ENCODE measurements around the gene APLP2. TPM values are rescaled to one million over a fixed set of nuclear protein-coding genes. Genes with fewer than 3 reads are reported as not detected.

The APLP2 gene
- total RNA-seq, 1 experiment from 2014 or later = 345 TPM

GRCh38 chr11:130076778-130077481 lies 7.2 kb downstream of the APLP2 start:
- Histone ChIP-seq H3K27ac (ENCODE audit: low read length) (no peak overlapping the region), H3K79me2 (ENCODE audit: low read length) (peaks cover 99% of the 10 kb centered on the region), H3K27me3 (ENCODE audit: low read length) (no peaks in the 10 kb centered on the region), H3K36me3 (ENCODE audit: low read depth, low read length) (no peaks in the 10 kb centered on the region), H2AFZ (ENCODE audit: low read length) (no peak overlapping the region), H3K4me2 (ENCODE audit: low read length) (no peak overlapping the region), H3K9me2 (replicated peaks; ENCODE audit: low read length) (no peaks in the 10 kb centered on the region), H3K9ac (ENCODE audit: low read length) (no peak overlapping the region), H3K9me3 (ENCODE audit: low read length) (no peaks in the 10 kb centered on the region), H3K4me1 (ENCODE audit: insufficient read depth, low read length) (peaks cover 8% of the 10 kb centered on the region; the same call in 1 of the 2 replicates), H4K20me1 (ENCODE audit: low read length) (peaks cover 52% of the 10 kb centered on the region), H3K4me3 (ENCODE audit: low read length) (no peak overlapping the region), H3F3A (ENCODE audit: low read length, unreplicated experiment) (no peaks in the 10 kb centered on the region)
- no peak for DNase-seq
- no peak for ATAC-seq
- intact Hi-C loops (cut with micrococcal nuclease) = no loop called here
- TF ChIP-seq EZH2phosphoT487 (IDR thresholded peaks at IDR 0.05; ENCODE audit: borderline replicate concordance, low read length) = no peak
- POLR2A ChIA-PET (ENCODE audit: unreplicated experiment) = no interaction called here
- CTCF ChIA-PET = interaction anchor here (1.0 kb wide), 1 partner anchor 74 kb away, joined by 8 read pairs; no protein-coding TSS in a partner anchor
- BruUV-seq (replicated peaks) = no TSS peak

- no peak overlapping the region for H3K9ac ChIP-seq (ENCODE audit: low read length)
- no TSS peak for BruUV-seq (replicated peaks)
- no peak overlapping the region for H3K27ac ChIP-seq (ENCODE audit: low read length)
- H3K4me2 ChIP-seq (ENCODE audit: low read length) = no peak overlapping the region
- ChIA-PET CTCF (interaction anchor here (1.0 kb wide), 1 partner anchor 74 kb away, joined by 8 read pairs; no protein-coding TSS in a partner anchor), POLR2A (ENCODE audit: unreplicated experiment) (no interaction called here)
- intact Hi-C loops (cut with micrococcal nuclease) = no loop called here
- H4K20me1 ChIP-seq (ENCODE audit: low read length) = peaks cover 50% of the 10 kb centered on the region
- no peaks in the 10 kb centered on the region for H3K9me2 ChIP-seq (replicated peaks; ENCODE audit: low read length)
- ATAC-seq (no peak), DNase-seq (no peak)
- H3K27me3 ChIP-seq (ENCODE audit: low read length) = no peaks in the 10 kb centered on the region
- TF ChIP-seq EZH2 (IDR thresholded peaks at IDR 0.05; ENCODE audit: low read length, unreplicated experiment) (no peak), CTCF (conservative IDR thresholded peaks at IDR 0.05; ENCODE audit: low read depth, low read length) (no peak), EZH2phosphoT487 (IDR thresholded peaks at IDR 0.05; ENCODE audit: borderline replicate concordance, low read length) (no peak)
- H3K79me2 ChIP-seq (ENCODE audit: low read length) = peaks cover 99% of the 10 kb centered on the region
- H3K9me3 ChIP-seq (ENCODE audit: low read length) = no peaks in the 10 kb centered on the region
- H3K4me1 ChIP-seq (ENCODE audit: insufficient read depth, low read length) = peaks cover 4% of the 10 kb centered on the region; the same call in 1 of the 2 replicates
- no peak overlapping the region for H3K4me3 ChIP-seq (ENCODE audit: low read length)
- H3F3A ChIP-seq (ENCODE audit: low read length, unreplicated experiment) = no peaks in the 10 kb centered on the region
- no peaks in the 10 kb centered on the region for H3K36me3 ChIP-seq (ENCODE audit: low read depth, low read length)
- H2AFZ ChIP-seq (ENCODE audit: low read length) = no peak overlapping the region
Measured at GRCh38 chr11:130077671-130078070, 8.0 kb downstream of the APLP2 start.

GRCh38 chr11:130078080-130078479 lies 8.4 kb downstream of the APLP2 start:
- Histone ChIP-seq H3K9me2 (replicated peaks; ENCODE audit: low read length) (no peaks in the 10 kb centered on the region), H3K36me3 (ENCODE audit: low read depth, low read length) (no peaks in the 10 kb centered on the region), H3F3A (ENCODE audit: low read length, unreplicated experiment) (no peaks in the 10 kb centered on the region), H3K27me3 (ENCODE audit: low read length) (no peaks in the 10 kb centered on the region), H3K9me3 (ENCODE audit: low read length) (no peaks in the 10 kb centered on the region), H3K4me3 (ENCODE audit: low read length) (no peak overlapping the region), H3K9ac (ENCODE audit: low read length) (no peak overlapping the region), H4K20me1 (ENCODE audit: low read length) (peaks cover 50% of the 10 kb centered on the region), H3K79me2 (ENCODE audit: low read length) (peaks cover 99% of the 10 kb centered on the region), H2AFZ (ENCODE audit: low read length) (no peak overlapping the region), H3K4me1 (ENCODE audit: insufficient read depth, low read length) (peaks cover 2% of the 10 kb centered on the region; the same call in 1 of the 2 replicates), H3K27ac (ENCODE audit: low read length) (no peak overlapping the region), H3K4me2 (ENCODE audit: low read length) (no peak overlapping the region)
- no TSS peak for BruUV-seq (replicated peaks)
- TF ChIP-seq EZH2 (IDR thresholded peaks at IDR 0.05; ENCODE audit: low read length, unreplicated experiment) (no peak), CTCF (conservative IDR thresholded peaks at IDR 0.05; ENCODE audit: low read depth, low read length) (no peak), EZH2phosphoT487 (IDR thresholded peaks at IDR 0.05; ENCODE audit: borderline replicate concordance, low read length) (no peak)
- CTCF ChIA-PET = interaction anchor here (1.0 kb wide), 1 partner anchor 75 kb away, joined by 8 read pairs; no protein-coding TSS in a partner anchor
- DNase-seq (no peak), ATAC-seq (no peak)
- POLR2A ChIA-PET (ENCODE audit: unreplicated experiment) = no interaction called here
- intact Hi-C loops (cut with micrococcal nuclease) = no loop called here
